SK-N-MC (cell line): ENCODE measurements around the gene IFNA5.
A peak's percentile ranks its signal among the peaks of the same experiment; 100 is the strongest.

Experiments used
- DNase-seq: peaks from one replicate; pipeline ENCODE4 v3.0.0-alpha.2; 2011; ENCODE audit warnings: low read depth, low spot score
- H3K27ac ChIP-seq: fragments of 200-600 bp; sonication (generic); 2 replicates; pipeline ENCODE4 v1.5.1; 2016; ENCODE audit warnings: mixed run types
- H3K36me3 ChIP-seq: fragments of 200-600 bp; sonication (generic); 2 replicates; pipeline ENCODE4 v1.6.1; 2017; ENCODE audit warnings: antibody characterized with exemption, low read length, mixed read lengths; ENCODE audit not compliant: insufficient read depth
- H3K4me3 ChIP-seq: fragments of 200-600 bp; sonication (generic); 2 replicates; pipeline ENCODE4 v1.5.1; 2016
- H3K9ac ChIP-seq: fragments of 200-600 bp; sonication (generic); 2 replicates; pipeline ENCODE4 v1.8.0; 2017; ENCODE audit warnings: mixed run types, mixed read lengths; ENCODE audit not compliant: insufficient read length
- H3K9me3 ChIP-seq: fragments of 200-600 bp; sonication (generic); 2 replicates; pipeline ENCODE4 v1.6.1; 2017; ENCODE audit warnings: low read depth, mild to moderate bottlenecking, antibody characterized with exemption, low read length, moderate library complexity, mixed read lengths
- EZH2 ChIP-seq: fragments of 200-600 bp; sonication (generic); IDR thresholded peaks from one replicate; pipeline ENCODE4 v1.6.1; 2017; ENCODE audit warnings: antibody characterized with exemption
- FOXP2 ChIP-seq: optimal IDR thresholded peaks from 2 replicates; pipeline ENCODE3; 2011; ENCODE audit warnings: mild to moderate bottlenecking, moderate library complexity; ENCODE audit not compliant: insufficient read depth; ENCODE audit errors: extremely low read length, control extremely low read depth
- POLR2AphosphoS5 ChIP-seq: IDR thresholded peaks from 2 replicates; pipeline ENCODE4 v1.6.1; 2012; ENCODE audit warnings: mild to moderate bottlenecking, low read depth, low read length, borderline replicate concordance

The IFNA5 gene

DNA sequence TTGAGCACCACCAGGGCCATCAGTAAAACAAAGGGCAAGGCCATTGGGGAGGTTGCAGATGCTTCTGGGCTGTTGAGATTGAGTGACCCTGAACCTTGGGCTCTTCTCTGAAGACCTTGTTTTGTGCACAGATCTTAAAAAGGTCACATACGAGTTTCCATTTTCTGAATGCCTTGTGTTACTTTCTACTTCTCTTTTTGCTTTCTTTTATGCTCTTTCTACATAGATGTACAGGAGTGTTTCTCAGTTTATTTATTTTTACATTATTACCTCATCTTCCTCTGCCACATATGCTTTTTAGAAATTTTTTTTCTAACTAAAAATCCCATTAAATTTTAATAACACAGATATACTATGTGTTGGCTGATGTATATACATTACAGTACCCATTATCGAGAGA lies at the start of gene IFNA5:
Gene IFNA5, minus strand, starts transcription at position 101 of the 400 bp plus-strand sequence. Its CDS starts 57 bp downstream, at position 44.
- H3K9ac ChIP-seq: no peak within 1 kb of the TSS
- no peak within 1 kb of the TSS for H3K27ac ChIP-seq
- TF ChIP-seq POLR2AphosphoS5 (no peak), FOXP2 (no peak), EZH2 (no peak)
- no peak within 1 kb of the TSS for H3K4me3 ChIP-seq
- H3K9me3 ChIP-seq: no peaks in the 10 kb centered on the region
- no peaks in the 10 kb centered on the region for H3K36me3 ChIP-seq
- DNase-seq: no peak

DNA sequence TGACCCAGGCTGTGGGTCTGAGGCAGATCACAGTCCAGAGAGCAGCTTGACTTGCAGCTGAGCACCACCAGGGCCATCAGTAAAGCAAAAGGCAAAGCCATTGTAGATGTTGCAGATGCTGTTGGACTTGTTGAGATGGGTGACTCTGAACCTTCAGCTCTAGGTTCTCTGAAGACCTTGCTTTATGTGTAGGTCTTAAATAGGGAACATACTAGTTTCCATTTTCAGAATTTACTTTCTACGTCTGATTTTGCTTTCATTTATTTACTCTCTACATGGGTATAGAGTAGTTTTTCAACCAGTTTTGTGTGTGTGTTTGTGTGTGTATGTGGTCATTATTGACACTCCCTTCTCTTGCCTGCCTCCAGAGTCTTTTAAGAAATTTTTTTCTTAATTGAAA lies 45.7 kb upstream of the IFNA5 start, which contains the start of gene IFNA6:
Gene IFNA6, minus strand, starts transcription at position 101 of the 400 bp plus-strand sequence. Its CDS starts 0 bp downstream, at position 101.
- no peak within 1 kb of the TSS for H3K27ac ChIP-seq
- no peaks in the 10 kb centered on the region for H3K9me3 ChIP-seq
- H3K36me3 ChIP-seq: no peaks in the 10 kb centered on the region
- TF ChIP-seq EZH2 (no peak), POLR2AphosphoS5 (no peak), FOXP2 (no peak)
- H3K4me3 ChIP-seq: no peak within 1 kb of the TSS
- DNase-seq: no peak
- no peak within 1 kb of the TSS for H3K9ac ChIP-seq

DNA sequence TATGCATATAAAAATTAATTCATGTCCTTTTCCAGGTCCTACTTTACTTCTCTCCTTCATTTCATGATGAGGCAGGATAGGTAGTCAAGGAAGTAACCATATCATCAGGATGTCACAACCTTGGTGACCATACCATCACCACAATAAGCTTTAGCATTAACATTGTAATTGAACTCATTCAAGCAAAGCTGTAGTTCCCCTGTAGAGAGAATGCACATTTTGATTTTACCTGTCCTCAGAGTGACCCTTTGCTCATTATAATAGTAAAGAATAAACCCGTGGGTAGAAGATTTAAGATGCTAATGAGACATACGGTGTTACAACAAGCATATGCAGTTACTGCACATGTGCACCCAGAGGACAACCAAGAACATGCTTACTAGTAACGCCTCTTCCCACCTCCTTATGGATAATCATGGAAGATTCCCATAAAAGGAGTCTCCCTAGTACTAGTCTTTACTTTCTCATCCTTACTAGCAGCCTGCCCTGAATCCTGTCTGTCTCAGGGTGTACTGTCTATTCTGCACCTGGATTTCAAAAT lies 43.4 kb upstream of the IFNA5 start:
- DNase-seq: no peak
- no peak overlapping the region for H3K4me3 ChIP-seq
- no peak overlapping the region for H3K9ac ChIP-seq
- H3K27ac ChIP-seq: no peak overlapping the region
- TF ChIP-seq EZH2 (no peak), POLR2AphosphoS5 (no peak), FOXP2 (no peak)
- H3K9me3 ChIP-seq: no peaks in the 10 kb centered on the region
- no peaks in the 10 kb centered on the region for H3K36me3 ChIP-seq

DNA sequence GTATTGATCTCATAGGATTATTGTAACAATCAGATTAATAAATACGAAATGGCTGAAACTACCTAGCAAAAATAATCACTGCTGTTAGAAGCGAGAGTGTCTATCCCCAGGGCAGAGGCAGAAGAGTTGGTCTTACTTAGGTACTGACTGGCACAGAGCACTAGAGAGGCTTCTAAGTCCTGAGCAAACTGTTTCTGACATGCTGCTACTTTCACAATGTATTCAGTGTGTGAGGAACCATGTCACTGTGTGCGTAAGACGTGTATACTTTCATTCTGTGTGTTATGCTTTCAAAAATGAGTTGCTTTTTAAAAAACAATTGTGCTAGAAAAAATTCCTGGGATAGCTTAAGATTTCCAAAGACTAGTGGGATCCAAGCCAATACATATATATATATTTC lies 35.6 kb upstream of the IFNA5 start:
- Histone ChIP-seq H3K27ac (no peak overlapping the region), H3K36me3 (no peaks in the 10 kb centered on the region), H3K9me3 (no peaks in the 10 kb centered on the region), H3K4me3 (no peak overlapping the region), H3K9ac (no peak overlapping the region)
- DNase-seq: no peak
- no peak for TF ChIP-seq POLR2AphosphoS5
- no peak for TF ChIP-seq EZH2
- no peak for TF ChIP-seq FOXP2

DNA sequence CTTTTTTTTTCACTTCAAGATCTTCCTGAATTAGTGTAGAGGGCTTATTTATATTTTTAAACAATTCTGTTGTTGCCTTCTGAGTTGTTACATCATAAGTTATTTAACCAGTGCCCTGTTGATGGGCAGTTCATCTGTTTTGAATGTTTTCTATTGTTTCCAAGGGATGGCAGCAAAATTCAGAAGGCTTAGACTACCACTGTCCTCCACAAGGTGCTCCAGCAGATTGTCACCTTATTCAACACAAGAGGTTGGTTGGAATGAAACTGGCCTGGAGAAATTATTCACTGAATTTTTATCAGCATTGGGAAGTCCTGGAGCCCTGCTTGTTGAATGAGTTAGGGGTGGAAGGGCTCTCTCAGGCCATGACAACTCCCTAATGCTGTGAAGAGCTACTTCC lies 31.3 kb upstream of the IFNA5 start:
- no peak overlapping the region for H3K4me3 ChIP-seq
- no peak for DNase-seq

DNA sequence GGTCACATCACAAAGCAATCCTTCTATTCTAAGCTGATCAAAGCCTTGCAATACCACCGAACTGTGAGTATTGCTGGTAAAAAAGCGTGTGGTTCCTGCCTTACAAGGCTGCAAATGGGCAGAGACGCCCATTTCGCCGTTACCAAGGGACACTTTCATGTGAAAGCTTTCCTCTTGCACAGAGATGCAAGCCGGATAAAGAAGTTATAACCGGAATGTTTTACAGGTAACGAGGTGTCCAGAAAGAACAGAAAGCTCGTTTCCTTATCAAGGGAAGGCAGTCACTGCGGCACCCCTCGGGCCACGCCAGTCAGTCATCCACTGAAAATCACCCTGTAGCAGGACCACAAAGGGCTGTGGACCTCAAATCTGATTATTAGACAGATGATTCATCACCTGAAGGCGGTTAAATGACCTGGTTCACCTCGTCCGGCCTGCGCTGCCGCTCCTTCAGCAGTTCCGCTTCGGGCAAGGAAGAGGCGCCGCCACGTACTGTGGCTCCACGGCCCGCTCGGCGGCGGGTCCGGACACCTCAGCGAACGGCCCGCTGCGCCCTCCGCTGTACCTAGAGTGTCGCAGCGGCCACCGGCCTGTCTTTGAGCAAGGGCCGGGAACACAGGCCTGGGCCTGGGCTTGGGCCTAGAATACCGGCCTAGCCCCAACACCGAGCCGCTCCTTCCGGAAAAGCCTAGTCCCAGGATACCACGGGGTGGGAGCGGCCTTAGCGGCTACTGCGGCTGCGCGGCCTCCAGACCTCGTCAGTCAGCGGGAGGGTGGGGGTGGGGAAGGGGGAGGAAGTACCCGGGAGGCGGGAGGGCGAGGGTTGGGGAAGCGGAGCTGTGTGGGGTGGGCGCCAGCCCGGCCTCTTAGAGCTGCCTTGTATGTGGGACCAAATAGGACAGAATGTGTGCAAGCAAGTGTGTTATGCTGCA lies 29.9 kb upstream of the IFNA5 start, which contains the start of gene KLHL9:
Gene KLHL9, minus strand, starts transcription at position 704 of the 932 bp plus-strand sequence. Its CDS starts 545 bp downstream, at position 159.
- peak within 1 kb of the TSS; percentile 100 for H3K9ac ChIP-seq
- TF ChIP-seq FOXP2 (no peak), EZH2 (no peak), POLR2AphosphoS5 (peak; percentile 77)
- H3K36me3 ChIP-seq: peaks cover 36% of the 10 kb centered on the region
- H3K27ac ChIP-seq: peak within 1 kb of the TSS; percentile 84
- peak within 1 kb of the TSS; percentile 96 for H3K4me3 ChIP-seq
- DNase-seq: peak; percentile 45
- no peaks in the 10 kb centered on the region; the same call in 1 of the 2 replicates for H3K9me3 ChIP-seq

More for the DNA sequence above, 31.3 kb upstream of the IFNA5 start:
- TF ChIP-seq POLR2AphosphoS5 (no peak), FOXP2 (no peak), EZH2 (no peak)
- Histone ChIP-seq H3K9ac (no peak overlapping the region), H3K36me3 (peaks cover 26% of the 10 kb centered on the region), H3K9me3 (no peaks in the 10 kb centered on the region; the same call in 1 of the 2 replicates), H3K27ac (no peak overlapping the region)

DNA sequence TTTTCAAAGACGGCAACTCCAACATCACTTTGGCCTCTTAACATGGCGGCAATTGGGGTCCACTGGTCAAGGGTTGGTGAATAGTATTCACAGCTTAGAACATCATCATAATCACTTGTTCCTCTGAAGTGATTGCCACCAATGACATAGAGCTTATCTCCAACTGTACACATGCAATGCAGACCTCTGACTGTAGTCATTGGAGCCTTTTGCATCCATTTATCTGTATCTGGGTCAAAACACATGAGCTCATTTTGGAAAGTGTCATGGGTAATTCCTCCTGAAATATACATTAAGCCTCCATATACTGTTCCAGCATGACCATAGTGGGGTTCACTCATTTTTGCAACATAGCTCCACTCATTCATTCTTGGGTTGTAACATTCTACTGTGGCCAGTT lies 28.1 kb upstream of the IFNA5 start:
- Histone ChIP-seq H3K9me3 (no peaks in the 10 kb centered on the region; the same call in 1 of the 2 replicates), H3K36me3 (peaks cover 45% of the 10 kb centered on the region), H3K27ac (no peak overlapping the region), H3K4me3 (peak overlapping the region; percentile 96), H3K9ac (no peak overlapping the region)
- TF ChIP-seq FOXP2 (no peak), EZH2 (no peak), POLR2AphosphoS5 (no peak)
- DNase-seq: no peak
